ENCODE results near the gene SLC35A3.
"Not testable (repeated sequence)": the region's sequence is repeated elsewhere in the genome, so short reads cannot be mapped to it uniquely, and the experiment has no call there.

Gene SLC35A3

DNA sequence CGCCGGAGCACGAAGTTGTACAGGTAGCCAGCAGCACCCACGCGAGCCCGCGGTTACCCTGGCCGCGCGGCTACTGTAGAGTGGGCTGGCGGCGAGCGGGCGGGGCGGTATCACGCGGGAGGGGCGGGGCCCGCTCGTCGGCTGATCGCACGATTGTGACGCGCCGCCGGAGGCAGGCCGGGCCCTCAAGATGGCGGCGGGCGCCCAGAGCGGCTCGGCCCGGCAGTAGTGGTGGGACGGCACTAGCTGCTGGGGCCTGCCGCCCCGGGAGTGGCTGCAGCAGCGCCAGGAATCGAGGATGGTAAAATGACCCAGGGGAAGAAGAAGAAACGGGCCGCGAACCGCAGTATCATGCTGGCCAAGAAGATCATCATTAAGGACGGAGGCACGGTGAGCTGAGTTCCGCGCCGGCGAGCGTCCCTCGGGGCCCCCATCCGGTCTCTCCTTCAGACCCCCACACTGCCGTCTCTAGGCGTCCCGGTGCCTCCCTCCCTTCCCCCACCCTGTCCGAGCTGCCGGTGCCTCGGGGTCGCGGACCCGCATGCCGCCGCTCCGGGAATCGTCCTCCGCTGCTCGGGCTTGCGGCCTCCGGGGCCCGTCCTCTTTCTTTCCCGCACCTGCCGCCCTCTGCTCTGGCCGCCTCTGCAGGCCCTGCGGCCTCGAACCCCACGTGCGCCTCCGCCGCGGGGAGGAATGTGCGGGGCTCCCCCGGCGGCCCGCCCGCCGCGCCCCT is 68.3 kb downstream of the SLC35A3 start:
- no peaks in the 10 kb centered on the region for H3K4me1 ChIP-seq
- peaks cover 17% of the 10 kb centered on the region for H3K79me2 ChIP-seq
- H3K27ac ChIP-seq = peak overlapping the region; percentile 99
- no peaks in the 10 kb centered on the region for H3K9me3 ChIP-seq (ENCODE audit: control insufficient read depth, low read length)
- no peaks in the 10 kb centered on the region for H3K27me3 ChIP-seq (ENCODE audit: control insufficient read depth, insufficient read depth, low read length)
- H3K4me2 ChIP-seq (ENCODE audit: low read length) = peak overlapping the region; percentile 72
- TF ChIP-seq, protein P1, sequence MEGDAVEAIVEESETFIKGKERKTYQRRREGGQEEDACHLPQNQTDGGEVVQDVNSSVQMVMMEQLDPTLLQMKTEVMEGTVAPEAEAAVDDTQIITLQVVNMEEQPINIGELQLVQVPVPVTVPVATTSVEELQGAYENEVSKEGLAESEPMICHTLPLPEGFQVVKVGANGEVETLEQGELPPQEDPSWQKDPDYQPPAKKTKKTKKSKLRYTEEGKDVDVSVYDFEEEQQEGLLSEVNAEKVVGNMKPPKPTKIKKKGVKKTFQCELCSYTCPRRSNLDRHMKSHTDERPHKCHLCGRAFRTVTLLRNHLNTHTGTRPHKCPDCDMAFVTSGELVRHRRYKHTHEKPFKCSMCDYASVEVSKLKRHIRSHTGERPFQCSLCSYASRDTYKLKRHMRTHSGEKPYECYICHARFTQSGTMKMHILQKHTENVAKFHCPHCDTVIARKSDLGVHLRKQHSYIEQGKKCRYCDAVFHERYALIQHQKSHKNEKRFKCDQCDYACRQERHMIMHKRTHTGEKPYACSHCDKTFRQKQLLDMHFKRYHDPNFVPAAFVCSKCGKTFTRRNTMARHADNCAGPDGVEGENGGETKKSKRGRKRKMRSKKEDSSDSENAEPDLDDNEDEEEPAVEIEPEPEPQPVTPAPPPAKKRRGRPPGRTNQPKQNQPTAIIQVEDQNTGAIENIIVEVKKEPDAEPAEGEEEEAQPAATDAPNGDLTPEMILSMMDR (IDR thresholded peaks at IDR 0.05) = no peak
- H3K4me3 ChIP-seq (ENCODE audit: low read depth, low read length) = peak overlapping the region; percentile 95
- H3K36me3 ChIP-seq (ENCODE audit: control insufficient read depth, insufficient read depth, low read length) = no peaks in the 10 kb centered on the region
- H3K9ac ChIP-seq = peak overlapping the region; percentile 89
- H2AFZ ChIP-seq = peak overlapping the region; percentile 74

DNA sequence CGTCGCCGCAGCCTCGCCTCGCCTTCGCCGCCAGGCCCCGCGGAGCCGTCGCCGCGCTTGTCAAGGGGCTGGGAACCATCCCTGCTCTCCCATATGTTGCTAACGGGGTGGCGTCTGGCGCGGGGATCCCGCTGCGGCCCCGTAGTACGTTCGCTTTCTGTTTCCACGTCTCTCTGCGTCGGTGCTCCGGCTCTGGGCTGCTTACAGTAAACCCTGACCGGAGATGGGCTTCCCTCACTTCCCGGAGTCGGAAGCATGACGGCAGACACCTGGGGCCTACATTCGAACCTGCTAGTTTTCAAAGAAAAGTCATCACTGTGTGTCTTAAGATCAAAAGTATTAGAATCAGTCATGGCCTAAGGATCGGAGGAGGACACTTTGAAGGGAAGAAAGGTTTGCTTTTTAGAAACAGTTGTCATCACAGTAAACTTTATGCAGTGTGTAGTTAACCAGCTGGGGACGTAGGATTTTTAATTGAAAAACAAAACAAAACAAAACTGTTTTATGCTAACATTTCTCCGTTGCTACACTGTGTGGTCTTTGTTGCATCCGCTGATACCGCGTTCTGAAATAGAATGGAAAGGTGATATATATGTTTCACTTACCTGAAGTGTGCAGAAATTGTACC is 69.0 kb downstream of the SLC35A3 start:
- TF ChIP-seq, protein P1 (IDR thresholded peaks at IDR 0.05) = no peak

DNA sequence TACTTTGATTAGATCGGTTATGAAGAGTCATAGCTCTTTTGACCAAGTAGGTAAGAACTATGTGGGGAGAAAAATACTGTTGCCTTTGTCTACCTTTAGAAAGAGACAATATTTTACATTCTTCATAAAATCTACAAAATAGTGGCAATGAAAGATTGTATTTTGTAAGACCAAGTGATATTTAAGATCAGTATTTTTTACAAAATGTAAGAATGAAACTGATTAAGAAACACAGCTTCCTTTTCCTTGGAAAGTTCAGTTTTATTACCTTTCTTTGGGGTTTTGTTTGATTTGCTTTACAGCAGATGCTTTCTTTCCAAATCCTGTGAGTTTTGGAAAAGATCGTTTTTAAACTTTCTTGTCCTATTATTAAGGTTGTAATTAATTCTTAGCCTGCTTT is 69.8 kb downstream of the SLC35A3 start:
- H3K9me3 ChIP-seq (ENCODE audit: control insufficient read depth, low read length) = no peaks in the 10 kb centered on the region
- TF ChIP-seq, protein P1 (IDR thresholded peaks at IDR 0.05) = no peak
- no peak overlapping the region for H3K9ac ChIP-seq
- peak overlapping the region; percentile 99 for H3K27ac ChIP-seq
- no peaks in the 10 kb centered on the region for H3K36me3 ChIP-seq (ENCODE audit: control insufficient read depth, insufficient read depth, low read length)
- peaks cover 22% of the 10 kb centered on the region for H3K79me2 ChIP-seq
- no peaks in the 10 kb centered on the region for H3K4me1 ChIP-seq
- no peak overlapping the region for H2AFZ ChIP-seq
- peak overlapping the region; percentile 82 for H3K4me2 ChIP-seq (ENCODE audit: low read length)
- no peaks in the 10 kb centered on the region for H3K27me3 ChIP-seq (ENCODE audit: control insufficient read depth, insufficient read depth, low read length)
- H3K4me3 ChIP-seq (ENCODE audit: low read depth, low read length) = peak overlapping the region; percentile 95

More for the DNA sequence above, 69.0 kb downstream of the SLC35A3 start:
- peak overlapping the region; percentile 56 for H2AFZ ChIP-seq
- no peaks in the 10 kb centered on the region for H3K4me1 ChIP-seq
- peak overlapping the region; percentile 95 for H3K4me3 ChIP-seq (ENCODE audit: low read depth, low read length)
- H3K36me3 ChIP-seq (ENCODE audit: control insufficient read depth, insufficient read depth, low read length) = no peaks in the 10 kb centered on the region
- H3K27me3 ChIP-seq (ENCODE audit: control insufficient read depth, insufficient read depth, low read length) = no peaks in the 10 kb centered on the region
- H3K79me2 ChIP-seq = peaks cover 17% of the 10 kb centered on the region
- H3K9ac ChIP-seq = peak overlapping the region; percentile 76
- peak overlapping the region; percentile 82 for H3K4me2 ChIP-seq (ENCODE audit: low read length)
- H3K27ac ChIP-seq = peak overlapping the region; percentile 99
- H3K9me3 ChIP-seq (ENCODE audit: control insufficient read depth, low read length) = no peaks in the 10 kb centered on the region

DNA sequence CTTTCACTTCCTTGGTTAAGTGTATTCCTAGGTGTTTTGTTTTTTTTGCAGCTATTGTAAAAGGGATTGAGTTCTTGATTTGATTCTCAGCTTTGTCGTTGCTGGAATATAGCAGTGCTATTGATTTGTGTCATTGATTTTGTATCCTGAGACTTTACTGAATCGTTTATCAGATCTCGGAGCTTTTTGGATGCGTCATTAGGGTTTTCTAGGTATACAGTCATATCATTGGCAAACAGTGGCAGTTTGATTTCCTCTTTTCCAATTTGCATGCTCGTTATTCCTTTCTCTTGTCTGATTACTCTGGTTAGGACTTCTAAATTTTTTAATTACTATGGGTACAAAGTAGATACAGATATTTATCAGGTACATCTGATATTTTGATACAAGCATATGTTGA is 75.4 kb downstream of the SLC35A3 start:
- no peak overlapping the region for H2AFZ ChIP-seq
- peaks cover 9% of the 10 kb centered on the region for H3K4me1 ChIP-seq
- H3K79me2 ChIP-seq = peaks cover 39% of the 10 kb centered on the region
- H3K27me3 ChIP-seq (ENCODE audit: control insufficient read depth, insufficient read depth, low read length) = no peaks in the 10 kb centered on the region
- no peak overlapping the region for H3K4me2 ChIP-seq (ENCODE audit: low read length)
- no peak overlapping the region for H3K27ac ChIP-seq
- no peaks in the 10 kb centered on the region for H3K36me3 ChIP-seq (ENCODE audit: control insufficient read depth, insufficient read depth, low read length)
- no peak overlapping the region for H3K9ac ChIP-seq
- H3K9me3 ChIP-seq (ENCODE audit: control insufficient read depth, low read length) = no peaks in the 10 kb centered on the region
- no peak overlapping the region for H3K4me3 ChIP-seq (ENCODE audit: low read depth, low read length)
- TF ChIP-seq, protein P1 (IDR thresholded peaks at IDR 0.05) = no peak

DNA sequence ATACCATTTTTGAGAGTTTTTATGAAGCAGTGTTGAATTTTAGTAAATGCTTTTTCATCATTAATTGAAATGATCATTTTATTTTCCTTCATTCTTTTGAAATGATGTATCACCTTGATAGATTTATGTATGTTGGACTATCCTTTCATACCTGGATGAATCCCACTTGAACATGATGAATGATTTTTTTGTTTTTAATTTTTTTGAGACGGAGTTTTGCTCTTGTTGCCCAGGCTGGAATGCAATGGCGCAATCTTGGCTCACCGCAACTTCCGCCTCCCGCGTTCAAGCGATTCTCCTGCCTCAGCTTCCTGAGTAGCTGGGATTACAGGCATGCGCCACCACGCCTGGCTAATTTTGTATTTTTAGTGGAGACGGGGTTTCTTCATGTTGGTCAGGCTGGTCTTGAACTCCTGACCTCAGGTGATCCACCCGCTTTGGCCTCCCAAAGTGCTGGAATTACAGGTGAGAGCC is 77.5 kb downstream of the SLC35A3 start:
- H3K4me2 ChIP-seq (ENCODE audit: low read length); H3K9ac ChIP-seq; H2AFZ ChIP-seq; H3K9me3 ChIP-seq (ENCODE audit: control insufficient read depth, low read length); H3K36me3 ChIP-seq (ENCODE audit: control insufficient read depth, insufficient read depth, low read length); H3K4me3 ChIP-seq (ENCODE audit: low read depth, low read length); H3K27ac ChIP-seq; H3K27me3 ChIP-seq (ENCODE audit: control insufficient read depth, insufficient read depth, low read length): not testable (repeated sequence)
- H3K4me1 ChIP-seq = peaks cover 10% of the 10 kb centered on the region
- H3K79me2 ChIP-seq = peaks cover 33% of the 10 kb centered on the region

Data from parathyroid adenoma (tissue), 2 donors.